WI38 (cell line): ENCODE data around the gene CASQ2.

ENCODE experiments used
- H3K4me3 ChIP-seq: 2 replicates; pipeline ENCODE4 v1.5.1; 2011; ENCODE audit warnings: low read depth, mild to moderate bottlenecking, control low read depth, low read length
- TF ChIP-seq, protein P1 (sequence below): IDR thresholded peaks from 2 replicates; pipeline ENCODE4 v1.5.1; 2012; ENCODE audit warnings: low read depth, mild to moderate bottlenecking, control low read depth, low read length

The CASQ2 gene

DNA sequence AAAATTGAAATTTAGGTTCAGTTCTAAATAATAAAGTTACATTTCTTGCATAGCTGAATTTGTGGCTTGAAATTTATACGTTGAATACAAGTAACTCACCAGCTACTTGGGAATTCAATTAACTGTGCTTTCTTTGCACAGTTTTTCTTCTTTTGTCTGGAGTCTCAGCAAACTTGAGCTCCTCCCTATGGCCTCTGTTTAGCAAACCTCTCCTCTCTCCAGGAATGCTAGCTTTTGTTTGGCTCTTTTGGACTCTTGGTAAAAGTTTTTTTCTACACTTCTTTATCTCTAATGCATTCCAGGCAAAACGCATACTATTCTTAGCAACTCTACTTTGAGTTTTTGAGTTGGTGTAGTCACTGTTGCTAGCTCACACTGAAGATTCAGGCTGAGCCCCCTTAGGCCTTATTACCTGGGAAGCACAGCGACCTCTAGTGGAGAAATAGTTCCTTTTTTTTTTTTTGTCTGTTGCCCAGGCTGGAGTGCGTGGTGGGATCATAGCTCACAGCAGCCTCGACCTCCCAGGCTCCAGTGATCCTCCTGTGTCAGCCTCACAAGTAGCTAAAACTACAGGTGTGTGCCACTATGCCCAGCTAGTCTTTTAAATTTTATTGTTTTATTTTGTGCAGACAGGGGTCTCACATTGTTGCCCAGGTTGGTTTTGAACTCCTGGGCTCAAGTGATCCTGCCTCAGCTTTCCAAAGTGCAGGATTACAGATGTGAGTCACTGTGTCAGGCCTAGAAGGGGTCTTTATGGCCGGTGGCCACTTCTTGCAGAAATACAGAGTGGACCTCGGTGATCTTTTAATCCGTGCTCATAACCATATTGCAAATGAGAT lies 61.7 kb downstream of the CASQ2 start:
- TF ChIP-seq, protein P1, sequence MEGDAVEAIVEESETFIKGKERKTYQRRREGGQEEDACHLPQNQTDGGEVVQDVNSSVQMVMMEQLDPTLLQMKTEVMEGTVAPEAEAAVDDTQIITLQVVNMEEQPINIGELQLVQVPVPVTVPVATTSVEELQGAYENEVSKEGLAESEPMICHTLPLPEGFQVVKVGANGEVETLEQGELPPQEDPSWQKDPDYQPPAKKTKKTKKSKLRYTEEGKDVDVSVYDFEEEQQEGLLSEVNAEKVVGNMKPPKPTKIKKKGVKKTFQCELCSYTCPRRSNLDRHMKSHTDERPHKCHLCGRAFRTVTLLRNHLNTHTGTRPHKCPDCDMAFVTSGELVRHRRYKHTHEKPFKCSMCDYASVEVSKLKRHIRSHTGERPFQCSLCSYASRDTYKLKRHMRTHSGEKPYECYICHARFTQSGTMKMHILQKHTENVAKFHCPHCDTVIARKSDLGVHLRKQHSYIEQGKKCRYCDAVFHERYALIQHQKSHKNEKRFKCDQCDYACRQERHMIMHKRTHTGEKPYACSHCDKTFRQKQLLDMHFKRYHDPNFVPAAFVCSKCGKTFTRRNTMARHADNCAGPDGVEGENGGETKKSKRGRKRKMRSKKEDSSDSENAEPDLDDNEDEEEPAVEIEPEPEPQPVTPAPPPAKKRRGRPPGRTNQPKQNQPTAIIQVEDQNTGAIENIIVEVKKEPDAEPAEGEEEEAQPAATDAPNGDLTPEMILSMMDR = peak; percentile 61
- no peak overlapping the region for H3K4me3 ChIP-seq

DNA sequence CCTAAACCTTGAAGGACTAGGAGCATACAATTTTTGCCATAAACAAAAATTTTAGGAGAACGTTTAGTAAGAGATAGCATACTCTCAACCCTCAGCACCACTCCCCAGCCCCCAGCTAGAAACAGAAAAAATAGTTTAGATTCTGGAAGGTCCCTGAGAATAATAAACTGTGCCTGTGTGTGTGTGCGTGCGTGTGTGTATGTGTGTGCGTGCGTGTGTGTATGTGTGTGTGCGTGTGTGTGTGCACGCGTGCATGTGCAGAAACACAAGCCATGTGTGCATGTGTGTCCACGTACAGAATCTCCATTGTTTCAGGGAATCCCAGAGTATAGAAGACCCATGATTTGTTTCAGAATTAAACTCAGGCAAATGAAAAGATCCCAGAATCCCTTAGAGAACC lies 62.6 kb downstream of the CASQ2 start:
- TF ChIP-seq, protein P1 = no peak
- H3K4me3 ChIP-seq = no peak overlapping the region

DNA sequence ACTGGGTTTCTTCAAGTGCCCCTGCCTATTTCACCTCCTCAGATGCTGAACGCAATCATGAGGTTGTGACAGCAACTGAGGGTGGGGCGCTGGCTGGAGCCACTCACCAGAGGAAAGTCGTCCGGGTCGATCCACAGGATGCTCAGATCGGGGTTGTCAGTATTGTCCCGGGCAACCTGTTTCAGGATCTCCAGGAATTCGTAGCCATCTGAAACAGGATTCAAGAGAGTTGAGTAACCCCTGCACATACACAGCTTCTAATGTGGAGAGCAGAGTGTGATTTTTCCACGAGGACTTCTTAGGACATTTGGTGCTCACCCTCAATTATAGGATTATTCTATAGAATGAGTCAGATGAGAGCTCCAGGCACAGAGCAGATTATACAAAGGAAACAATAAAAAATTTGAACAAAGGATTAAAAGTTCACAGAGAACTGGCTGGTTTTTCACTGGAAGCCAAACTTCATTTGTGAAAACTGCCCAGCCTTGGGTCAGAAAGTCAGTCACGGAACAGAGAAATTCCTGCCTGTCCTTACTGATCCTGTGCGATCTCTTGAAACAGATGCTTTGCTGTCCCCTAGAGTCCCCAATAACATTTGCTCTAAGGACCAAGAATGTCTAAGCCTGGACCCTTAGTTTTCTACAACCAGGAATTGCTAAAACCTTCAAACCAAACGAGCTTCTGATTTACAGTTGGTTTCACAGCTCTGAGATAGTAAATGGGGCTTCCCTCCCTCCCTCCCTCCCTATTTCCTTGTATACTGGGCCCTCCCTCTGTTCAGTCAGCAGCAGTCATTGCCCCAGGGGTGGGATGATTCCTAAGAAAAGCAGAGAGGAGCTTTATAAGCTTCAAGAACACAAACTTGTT lies 63.2 kb downstream of the CASQ2 start:
- no peak overlapping the region for H3K4me3 ChIP-seq
- TF ChIP-seq, protein P1 = no peak

DNA sequence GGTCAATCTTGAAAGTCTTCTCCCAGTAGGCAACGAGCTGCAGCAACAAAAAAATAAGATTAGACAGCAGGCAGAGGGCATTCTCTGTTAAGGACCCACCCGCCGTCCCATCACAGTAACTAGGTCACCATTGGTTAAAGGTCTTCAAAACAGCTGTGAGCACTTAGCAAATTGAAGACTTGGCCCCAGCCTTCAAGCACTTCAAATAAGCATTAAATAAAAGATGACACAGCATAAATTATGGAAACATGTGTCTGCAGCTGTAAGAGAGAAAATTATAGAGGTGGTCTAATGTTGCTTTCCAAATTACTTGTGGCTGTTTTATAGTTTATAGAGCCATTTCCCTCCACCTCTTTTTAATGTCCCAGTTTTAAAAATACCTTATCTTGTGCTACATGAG lies 65.6 kb downstream of the CASQ2 start:
- TF ChIP-seq, protein P1 = no peak
- no peak overlapping the region for H3K4me3 ChIP-seq

DNA sequence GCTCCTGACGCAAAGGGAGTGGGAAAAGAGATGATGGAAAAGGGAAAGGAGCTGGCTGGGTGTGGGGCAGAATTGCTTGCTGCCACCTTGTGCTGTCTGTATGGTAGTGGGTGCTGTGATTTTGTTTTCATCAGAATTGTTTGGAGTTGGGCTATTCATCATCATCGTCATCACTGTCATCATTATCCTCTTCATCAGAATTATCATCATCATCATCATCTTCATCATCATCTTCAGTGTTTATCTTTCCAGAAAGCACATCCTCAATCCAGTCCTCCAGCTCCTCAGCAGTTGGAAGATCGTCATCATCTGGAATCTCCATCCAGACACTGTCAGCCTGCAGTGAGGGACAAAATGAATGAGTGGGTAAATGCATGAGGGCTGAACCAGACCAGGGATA lies 67.4 kb downstream of the CASQ2 start:
- no peak overlapping the region for H3K4me3 ChIP-seq
- TF ChIP-seq, protein P1 = no peak

DNA sequence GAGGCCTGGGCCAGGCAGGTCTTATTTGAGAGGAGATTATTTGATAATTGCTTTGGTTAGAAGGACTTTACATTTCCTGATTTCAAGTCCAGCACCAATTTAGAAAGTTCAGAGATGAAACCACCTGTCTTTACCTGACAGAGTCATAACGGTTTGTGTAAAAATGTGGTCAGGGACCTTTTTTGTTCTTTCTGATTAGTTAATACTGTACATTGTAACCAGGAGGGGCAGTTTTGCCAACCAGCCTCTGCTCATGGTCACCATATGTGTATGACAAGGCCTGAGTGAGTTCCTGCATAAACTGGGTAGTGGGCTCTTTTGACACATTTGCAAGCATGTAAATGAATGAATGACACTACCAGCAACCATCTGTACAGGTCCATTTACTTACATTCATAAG lies 70.9 kb downstream of the CASQ2 start:
- H3K4me3 ChIP-seq = no peak overlapping the region
- TF ChIP-seq, protein P1 = no peak

DNA sequence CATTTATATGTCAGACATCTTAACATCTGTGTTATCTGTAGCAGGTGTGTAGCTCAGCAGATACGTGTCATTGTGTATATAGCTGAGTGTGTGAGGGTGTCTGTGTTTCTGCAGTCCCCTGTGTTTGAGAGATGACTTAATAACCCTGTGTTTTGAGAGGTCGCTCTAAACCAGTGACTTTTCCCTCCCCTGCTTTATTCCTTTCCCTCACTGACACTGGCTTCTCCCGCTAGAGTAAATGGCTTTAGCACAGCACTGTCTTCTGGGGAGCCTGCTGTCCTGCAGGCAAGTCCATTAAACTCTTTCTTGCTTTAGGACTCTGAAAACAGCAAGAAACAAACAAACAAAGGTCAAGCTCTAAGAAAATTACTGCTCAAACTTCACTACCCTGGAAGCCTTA lies 73.7 kb downstream of the CASQ2 start:
- no peak overlapping the region for H3K4me3 ChIP-seq
- TF ChIP-seq, protein P1 = no peak
